Spleen (tissue), 7 donors: Measurements from ENCODE around the gene SNU13.

ENCODE experiments used
- CTCF ChIP-seq, 11 experiments: fragments of 200-600 bp in 7 of 11; fragments of 450-650 bp in 4 of 11; sonication (generic) in 4 of 11; IDR thresholded peaks in 8 of 11; conservative IDR thresholded peaks in 3 of 11; 1 replicate in 7 of 11; 2 replicates in 4 of 11; pipeline versions ENCODE4 v1.4.0 to v1.8.0; 2016 to 2021; ENCODE audit warnings: antibody characterized with exemption in 11 of 11, inconsistent platforms in 4 of 11, mild to moderate bottlenecking in 1 of 11
- POLR2A ChIP-seq, 3 donors: fragments of 450-650 bp; IDR thresholded peaks; one replicate each; pipeline ENCODE4 v1.5.1; 2017; ENCODE audit warnings: antibody characterized with exemption in 3 of 3, mild to moderate bottlenecking in 1 of 3
- POLR2AphosphoS5 ChIP-seq, 3 donors: sonication (generic); formaldehyde crosslinking; IDR thresholded peaks; one replicate each; pipeline ENCODE4 v1.5.1; 2017; ENCODE audit warnings: antibody characterized with exemption in 3 of 3
- donor health status: DM: no; HTN: no; CAD: no; lungs with moderate emphysema.
- donor health status: DM: no; HTN: no; CAD: no.
- donor health status: DM: no; HTN: no; CAD: no.

- TF ChIP-seq CTCF (IDR thresholded peaks at IDR 0.05 in 8 of 11, conservative IDR thresholded peaks at IDR 0.05 in 3 of 11), result no peak
- no peak for TF ChIP-seq POLR2AphosphoS5 (IDR thresholded peaks at IDR 0.05)
- TF ChIP-seq POLR2A (IDR thresholded peaks at IDR 0.05), result no peak
These were observed 46.8 kb downstream of the SNU13 start for GRCh38 chr22:41641854-41642253.
